ENCODE results near the gene SKIC8. TPM values are rescaled to one million over a fixed set of nuclear protein-coding genes. Genes with fewer than 3 reads are reported as not detected.

The SKIC8 gene
- total RNA-seq, 1 experiment from 2014 or later: 55.5 TPM

DNA sequence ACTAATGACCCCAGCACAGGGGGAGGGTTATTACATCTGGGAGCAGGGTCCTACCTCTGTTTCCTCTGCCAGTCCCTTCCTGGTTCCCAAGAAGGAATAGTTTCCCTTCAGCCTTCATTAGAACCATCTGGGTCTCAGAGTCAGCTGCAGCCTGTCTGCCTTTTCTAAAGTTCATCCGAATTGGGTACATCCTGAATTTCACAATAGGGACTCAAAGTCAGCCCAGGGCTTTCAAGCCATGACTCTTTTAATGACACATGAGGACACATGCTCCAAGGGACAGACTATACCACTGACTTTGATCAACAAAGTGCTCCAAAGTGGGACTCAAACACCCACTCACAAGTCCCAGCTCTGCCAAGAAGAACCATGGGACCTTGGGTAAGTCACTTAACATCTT, 28.1 kb upstream of the SKIC8 start:
- ChIA-PET POLR2A (ENCODE audit: low non-redundant PET) (no interaction called here), CTCF (no interaction called here)
- DNase-seq (ENCODE audit: low spot score): no peak
- Histone ChIP-seq H3K4me1 (ENCODE audit: insufficient read depth, low read length, poor library complexity, severe bottlenecking) (peaks cover 10% of the 10 kb centered on the region), H3K4me3 (ENCODE audit: low read depth, low read length, poor library complexity, severe bottlenecking) (no peak overlapping the region), H3K27ac (ENCODE audit: low read depth, low read length, poor library complexity, severe bottlenecking) (no peak overlapping the region), H3K36me3 (ENCODE audit: insufficient read depth, low read length, poor library complexity, severe bottlenecking) (no peaks in the 10 kb centered on the region), H3K9me3 (ENCODE audit: low read depth, low read length, poor library complexity, severe bottlenecking) (no peaks in the 10 kb centered on the region), H3K27me3 (replicated peaks; ENCODE audit: insufficient read depth, low read depth, low read length, poor library complexity) (no peaks in the 10 kb centered on the region)
- intact Hi-C loops (cut with micrococcal nuclease; ENCODE audit: unreplicated experiment): no loop called here
- no TSS peak for BruUV-seq (replicated peaks)
- no peak for TF ChIP-seq EZH2 (IDR thresholded peaks at IDR 0.05; ENCODE audit: borderline replicate concordance, low read depth, low read length, poor library complexity, severe bottlenecking)
- TF ChIP-seq, protein P1, sequence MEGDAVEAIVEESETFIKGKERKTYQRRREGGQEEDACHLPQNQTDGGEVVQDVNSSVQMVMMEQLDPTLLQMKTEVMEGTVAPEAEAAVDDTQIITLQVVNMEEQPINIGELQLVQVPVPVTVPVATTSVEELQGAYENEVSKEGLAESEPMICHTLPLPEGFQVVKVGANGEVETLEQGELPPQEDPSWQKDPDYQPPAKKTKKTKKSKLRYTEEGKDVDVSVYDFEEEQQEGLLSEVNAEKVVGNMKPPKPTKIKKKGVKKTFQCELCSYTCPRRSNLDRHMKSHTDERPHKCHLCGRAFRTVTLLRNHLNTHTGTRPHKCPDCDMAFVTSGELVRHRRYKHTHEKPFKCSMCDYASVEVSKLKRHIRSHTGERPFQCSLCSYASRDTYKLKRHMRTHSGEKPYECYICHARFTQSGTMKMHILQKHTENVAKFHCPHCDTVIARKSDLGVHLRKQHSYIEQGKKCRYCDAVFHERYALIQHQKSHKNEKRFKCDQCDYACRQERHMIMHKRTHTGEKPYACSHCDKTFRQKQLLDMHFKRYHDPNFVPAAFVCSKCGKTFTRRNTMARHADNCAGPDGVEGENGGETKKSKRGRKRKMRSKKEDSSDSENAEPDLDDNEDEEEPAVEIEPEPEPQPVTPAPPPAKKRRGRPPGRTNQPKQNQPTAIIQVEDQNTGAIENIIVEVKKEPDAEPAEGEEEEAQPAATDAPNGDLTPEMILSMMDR (conservative IDR thresholded peaks at IDR 0.05; ENCODE audit: low read depth, low read length): no peak

DNA sequence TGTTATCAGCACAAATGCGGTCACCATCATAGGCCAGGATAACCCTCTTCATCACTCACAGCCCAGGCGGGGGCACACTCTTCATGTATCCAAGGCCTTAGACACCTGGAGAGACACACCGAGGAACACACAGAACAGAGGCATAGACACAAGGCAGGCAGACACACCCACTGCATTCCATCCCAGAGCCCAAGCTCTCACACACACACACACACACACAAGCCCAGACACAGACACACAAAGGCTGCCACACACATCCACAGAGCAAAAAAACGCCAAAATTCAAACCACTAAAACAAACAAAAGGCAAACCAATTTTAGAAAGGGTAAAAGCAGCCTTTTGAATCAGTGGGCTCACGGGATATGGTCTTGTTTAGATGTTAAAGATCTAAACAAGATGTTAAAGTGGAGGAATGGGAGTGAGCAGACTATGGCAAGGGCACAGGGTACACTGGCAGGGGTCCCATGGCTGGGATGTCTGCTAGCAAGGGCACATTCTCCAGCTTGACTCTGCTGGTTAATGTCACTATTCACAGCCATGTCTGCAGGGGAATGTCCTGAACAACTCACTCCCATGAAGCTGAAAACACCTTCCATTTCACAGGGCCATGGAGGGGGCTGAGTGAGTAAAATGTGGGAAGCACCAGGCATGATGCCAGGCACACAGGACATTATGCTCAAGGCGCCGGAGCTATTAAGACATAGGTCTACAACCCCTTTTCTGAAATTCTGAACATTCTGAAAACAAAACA, 25.9 kb upstream of the SKIC8 start:
- Histone ChIP-seq H3K4me1 (ENCODE audit: insufficient read depth, low read length, poor library complexity, severe bottlenecking) (peaks cover 22% of the 10 kb centered on the region), H3K9me3 (ENCODE audit: low read depth, low read length, poor library complexity, severe bottlenecking) (no peaks in the 10 kb centered on the region), H3K36me3 (ENCODE audit: insufficient read depth, low read length, poor library complexity, severe bottlenecking) (no peaks in the 10 kb centered on the region), H3K27ac (ENCODE audit: low read depth, low read length, poor library complexity, severe bottlenecking) (no peak overlapping the region), H3K4me3 (ENCODE audit: low read depth, low read length, poor library complexity, severe bottlenecking) (no peak overlapping the region), H3K27me3 (replicated peaks; ENCODE audit: insufficient read depth, low read depth, low read length, poor library complexity) (no peaks in the 10 kb centered on the region)
- CTCF ChIA-PET: no interaction called here
- no peak for DNase-seq (ENCODE audit: low spot score)
- no TSS peak for BruUV-seq (replicated peaks)
- intact Hi-C loops (cut with micrococcal nuclease; ENCODE audit: unreplicated experiment): no loop called here
- POLR2A ChIA-PET (ENCODE audit: low non-redundant PET): interaction anchor here (0.6 kb wide), 1 partner anchor 107 kb away, joined by 22 read pairs; no protein-coding TSS in a partner anchor
- TF ChIP-seq, protein P1 (conservative IDR thresholded peaks at IDR 0.05; ENCODE audit: low read depth, low read length): no peak
- no peak for TF ChIP-seq EZH2 (IDR thresholded peaks at IDR 0.05; ENCODE audit: borderline replicate concordance, low read depth, low read length, poor library complexity, severe bottlenecking)

DNA sequence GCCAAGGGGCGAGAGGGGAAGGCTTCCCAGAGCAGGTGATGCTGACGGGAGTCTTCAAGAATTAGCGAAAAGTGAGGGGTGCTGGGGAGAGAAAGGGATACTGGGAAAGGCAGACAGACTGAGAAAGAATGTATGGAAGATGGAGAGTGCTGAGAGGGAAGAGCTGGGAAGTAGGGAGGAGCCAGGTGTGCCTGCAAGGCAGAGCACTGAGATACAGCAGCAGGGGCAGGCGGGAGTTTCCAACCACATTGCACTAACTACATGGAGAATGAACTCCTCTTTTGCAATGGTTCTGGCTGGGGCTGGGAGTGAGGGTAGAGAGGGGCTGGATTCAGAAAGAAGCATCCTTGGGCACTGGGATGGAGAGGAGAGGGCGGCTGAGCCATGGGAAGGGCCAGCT, 24.7 kb upstream of the SKIC8 start:
- Histone ChIP-seq H3K36me3 (ENCODE audit: insufficient read depth, low read length, poor library complexity, severe bottlenecking) (no peaks in the 10 kb centered on the region), H3K4me3 (ENCODE audit: low read depth, low read length, poor library complexity, severe bottlenecking) (no peak overlapping the region), H3K4me1 (ENCODE audit: insufficient read depth, low read length, poor library complexity, severe bottlenecking) (peaks cover 22% of the 10 kb centered on the region), H3K9me3 (ENCODE audit: low read depth, low read length, poor library complexity, severe bottlenecking) (no peaks in the 10 kb centered on the region), H3K27ac (ENCODE audit: low read depth, low read length, poor library complexity, severe bottlenecking) (no peak overlapping the region), H3K27me3 (replicated peaks; ENCODE audit: insufficient read depth, low read depth, low read length, poor library complexity) (no peaks in the 10 kb centered on the region)
- POLR2A ChIA-PET (ENCODE audit: low non-redundant PET): no interaction called here
- TF ChIP-seq EZH2 (IDR thresholded peaks at IDR 0.05; ENCODE audit: borderline replicate concordance, low read depth, low read length, poor library complexity, severe bottlenecking): no peak
- TF ChIP-seq, protein P1 (conservative IDR thresholded peaks at IDR 0.05; ENCODE audit: low read depth, low read length): no peak
- no peak for DNase-seq (ENCODE audit: low spot score)
- CTCF ChIA-PET: no interaction called here
- intact Hi-C loops (cut with micrococcal nuclease; ENCODE audit: unreplicated experiment): no loop called here
- BruUV-seq (replicated peaks): no TSS peak

Data from A673 (cell line).